GM12874 (cell line): ENCODE measurements around the gene EYS.

Experiments
- TF ChIP-seq, protein P1 (sequence below): IDR thresholded peaks from 2 replicates; pipeline ENCODE4 v1.5.1; 2011; ENCODE audit warnings: low read depth, mild to moderate bottlenecking, control low read depth, low read length, moderate library complexity; ENCODE audit not compliant: insufficient read depth

Gene EYS

DNA sequence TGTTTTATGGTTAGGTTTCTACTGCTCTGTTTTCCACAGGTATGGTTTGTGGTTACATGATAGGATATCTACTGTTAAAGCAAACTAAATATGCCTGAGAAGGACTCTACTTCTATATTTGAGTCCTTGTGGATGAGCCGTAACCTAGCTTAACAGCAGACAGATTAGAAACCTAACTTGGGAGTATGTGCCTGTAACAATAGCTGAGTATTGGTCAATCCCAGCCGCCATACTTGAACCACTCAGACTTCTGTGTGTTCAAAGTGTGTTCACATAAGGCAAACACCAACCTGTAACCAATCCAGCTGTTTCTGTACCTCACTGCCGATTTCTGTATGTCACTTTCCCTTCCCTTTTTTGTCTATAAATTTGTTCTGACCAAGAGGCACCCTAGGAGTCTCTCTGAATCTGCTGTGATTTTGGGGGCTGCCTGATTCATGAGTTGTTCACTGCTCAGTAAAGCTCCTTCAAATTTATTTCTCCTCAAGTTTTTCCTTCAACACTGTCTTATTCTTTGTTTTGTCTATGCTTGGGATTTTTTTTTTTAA, 2034.4 kb downstream of the EYS start:
- TF ChIP-seq, protein P1, sequence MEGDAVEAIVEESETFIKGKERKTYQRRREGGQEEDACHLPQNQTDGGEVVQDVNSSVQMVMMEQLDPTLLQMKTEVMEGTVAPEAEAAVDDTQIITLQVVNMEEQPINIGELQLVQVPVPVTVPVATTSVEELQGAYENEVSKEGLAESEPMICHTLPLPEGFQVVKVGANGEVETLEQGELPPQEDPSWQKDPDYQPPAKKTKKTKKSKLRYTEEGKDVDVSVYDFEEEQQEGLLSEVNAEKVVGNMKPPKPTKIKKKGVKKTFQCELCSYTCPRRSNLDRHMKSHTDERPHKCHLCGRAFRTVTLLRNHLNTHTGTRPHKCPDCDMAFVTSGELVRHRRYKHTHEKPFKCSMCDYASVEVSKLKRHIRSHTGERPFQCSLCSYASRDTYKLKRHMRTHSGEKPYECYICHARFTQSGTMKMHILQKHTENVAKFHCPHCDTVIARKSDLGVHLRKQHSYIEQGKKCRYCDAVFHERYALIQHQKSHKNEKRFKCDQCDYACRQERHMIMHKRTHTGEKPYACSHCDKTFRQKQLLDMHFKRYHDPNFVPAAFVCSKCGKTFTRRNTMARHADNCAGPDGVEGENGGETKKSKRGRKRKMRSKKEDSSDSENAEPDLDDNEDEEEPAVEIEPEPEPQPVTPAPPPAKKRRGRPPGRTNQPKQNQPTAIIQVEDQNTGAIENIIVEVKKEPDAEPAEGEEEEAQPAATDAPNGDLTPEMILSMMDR = no peak

DNA sequence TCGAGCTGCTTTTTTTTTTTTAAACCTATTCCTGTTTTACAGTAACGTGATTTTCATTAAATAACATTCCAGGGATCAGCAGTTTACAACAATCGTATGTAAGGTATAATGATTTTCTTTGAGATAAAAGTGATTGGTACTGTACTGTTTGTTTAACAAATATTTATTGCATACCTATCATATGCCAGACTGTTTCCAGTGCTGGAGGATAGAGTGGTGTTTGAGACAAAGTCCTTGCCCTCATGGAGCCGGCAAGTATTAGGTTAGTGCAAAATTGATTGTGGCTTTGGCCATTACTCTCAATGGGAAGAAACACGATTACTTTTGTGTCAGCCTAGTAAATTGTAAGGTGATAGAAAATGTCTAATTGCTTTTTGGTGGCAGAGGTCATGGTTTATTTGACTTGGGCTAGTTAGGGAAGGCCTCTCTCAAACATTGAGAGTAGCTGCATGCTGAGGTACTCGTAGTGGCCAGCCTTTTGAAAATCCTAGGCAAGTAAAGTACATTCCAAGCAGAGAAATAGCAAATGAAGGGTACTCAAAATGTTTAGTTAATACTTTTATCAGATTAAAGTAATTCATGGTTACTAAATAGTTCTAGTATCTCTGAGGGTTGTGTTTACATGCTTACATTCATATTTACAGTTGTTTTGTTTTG, 2035.8 kb downstream of the EYS start:
- TF ChIP-seq, protein P1 = no peak
